HG03025 (cell line): ENCODE measurements around the gene PCDHA11.

Experiments
- ATAC-seq: cut with Tn5 transposase; IDR thresholded peaks from one replicate; pipeline ENCODE4 v1.9.1; 2021; ENCODE audit warnings: mild to moderate bottlenecking, moderate library complexity; ENCODE audit not compliant: unreplicated experiment, low FRiP score

Gene PCDHA11

DNA sequence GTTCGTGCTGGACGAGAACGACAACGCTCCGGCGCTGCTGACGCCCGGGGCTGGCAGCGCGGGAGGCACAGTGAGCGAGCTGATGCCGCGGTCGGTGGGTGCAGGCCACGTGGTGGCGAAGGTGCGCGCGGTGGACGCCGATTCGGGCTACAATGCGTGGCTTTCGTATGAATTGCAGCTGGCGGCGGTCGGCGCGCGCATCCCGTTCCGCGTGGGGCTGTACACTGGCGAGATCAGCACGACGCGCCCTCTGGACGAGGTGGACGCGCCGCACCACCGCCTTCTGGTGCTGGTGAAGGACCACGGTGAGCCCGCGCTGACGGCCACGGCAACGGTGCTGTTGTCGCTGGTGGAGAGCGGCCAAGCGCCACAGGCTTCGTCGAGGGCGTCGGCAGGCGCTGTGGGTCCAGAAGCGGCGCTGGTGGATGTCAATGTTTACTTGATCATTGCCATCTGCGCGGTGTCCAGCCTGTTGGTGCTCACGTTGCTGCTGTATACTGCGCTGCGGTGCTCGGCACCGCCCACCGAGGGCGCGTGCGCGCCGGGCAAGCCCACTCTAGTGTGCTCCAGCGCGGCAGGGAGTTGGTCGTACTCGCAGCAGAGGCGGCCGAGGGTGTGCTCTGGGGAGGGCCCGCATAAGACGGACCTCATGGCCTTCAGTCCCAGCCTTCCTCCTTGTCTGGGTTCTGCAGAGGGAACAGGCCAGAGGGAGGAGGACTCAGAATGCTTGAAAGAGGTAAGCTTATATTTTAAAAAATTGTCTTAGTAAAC is 15.4 kb downstream of the PCDHA11 start:
- ATAC-seq = no peak

- no peak for ATAC-seq
These were observed 47.6 kb downstream of the PCDHA11 start for GRCh38 chr5:140916325-140916724.
